Uterus (tissue), 2 donors: ENCODE data around the gene OR52I2.

Experiments
- POLR2A ChIP-seq, 2 donors: fragments of 450-650 bp; IDR thresholded peaks; one replicate each; pipeline ENCODE4 v1.6.1; 2016; ENCODE audit warnings: antibody characterized with exemption in 2 of 2, mild to moderate bottlenecking in 1 of 2, moderate library complexity in 1 of 2
- TF ChIP-seq, protein P1 (sequence below), 4 experiments: fragments of 200-600 bp in 2 of 4; fragments of 450-650 bp in 2 of 4; sonication (generic) in 2 of 4; IDR thresholded peaks; one replicate each; pipeline ENCODE4 v1.5.1; 2016 to 2019; ENCODE audit warnings: antibody characterized with exemption in 4 of 4, mild to moderate bottlenecking in 2 of 4, moderate library complexity in 1 of 4

DNA sequence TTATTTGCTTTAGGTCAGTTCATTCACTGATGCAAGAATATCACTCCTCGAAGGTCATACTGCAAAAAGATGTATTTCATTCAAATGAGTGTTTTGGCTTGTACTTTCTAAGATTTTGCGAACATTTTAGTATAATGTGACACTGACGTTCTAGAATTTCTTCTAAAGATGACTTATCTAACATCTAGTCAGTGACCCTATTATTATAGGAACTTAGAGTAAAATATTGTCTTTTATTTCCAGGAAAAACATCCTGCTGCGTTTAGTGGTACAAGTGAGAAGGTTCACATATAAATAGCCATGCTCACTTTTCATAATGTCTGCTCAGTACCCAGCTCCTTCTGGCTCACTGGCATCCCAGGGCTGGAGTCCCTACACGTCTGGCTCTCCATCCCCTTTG is 36.7 kb upstream of the OR52I2 start, which contains the start of gene OR52M1:
- TF ChIP-seq, protein P1, sequence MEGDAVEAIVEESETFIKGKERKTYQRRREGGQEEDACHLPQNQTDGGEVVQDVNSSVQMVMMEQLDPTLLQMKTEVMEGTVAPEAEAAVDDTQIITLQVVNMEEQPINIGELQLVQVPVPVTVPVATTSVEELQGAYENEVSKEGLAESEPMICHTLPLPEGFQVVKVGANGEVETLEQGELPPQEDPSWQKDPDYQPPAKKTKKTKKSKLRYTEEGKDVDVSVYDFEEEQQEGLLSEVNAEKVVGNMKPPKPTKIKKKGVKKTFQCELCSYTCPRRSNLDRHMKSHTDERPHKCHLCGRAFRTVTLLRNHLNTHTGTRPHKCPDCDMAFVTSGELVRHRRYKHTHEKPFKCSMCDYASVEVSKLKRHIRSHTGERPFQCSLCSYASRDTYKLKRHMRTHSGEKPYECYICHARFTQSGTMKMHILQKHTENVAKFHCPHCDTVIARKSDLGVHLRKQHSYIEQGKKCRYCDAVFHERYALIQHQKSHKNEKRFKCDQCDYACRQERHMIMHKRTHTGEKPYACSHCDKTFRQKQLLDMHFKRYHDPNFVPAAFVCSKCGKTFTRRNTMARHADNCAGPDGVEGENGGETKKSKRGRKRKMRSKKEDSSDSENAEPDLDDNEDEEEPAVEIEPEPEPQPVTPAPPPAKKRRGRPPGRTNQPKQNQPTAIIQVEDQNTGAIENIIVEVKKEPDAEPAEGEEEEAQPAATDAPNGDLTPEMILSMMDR (IDR thresholded peaks at IDR 0.05): no peak
- no peak for TF ChIP-seq POLR2A (IDR thresholded peaks at IDR 0.05)
